Measurements from ENCODE around the gene ADAMTS9. TPM values are rescaled to one million over a fixed set of nuclear protein-coding genes. Genes with fewer than 3 reads are reported as not detected.
A peak's percentile ranks its signal among the peaks of the same experiment; 100 is the strongest.
"Not testable (repeated sequence)": the region's sequence is repeated elsewhere in the genome, so short reads cannot be mapped to it uniquely, and the experiment has no call there.

The ADAMTS9 gene
- total and polyA plus RNA-seq, 2 experiments from 2014 or later = 60.5 to 168 TPM

DNA sequence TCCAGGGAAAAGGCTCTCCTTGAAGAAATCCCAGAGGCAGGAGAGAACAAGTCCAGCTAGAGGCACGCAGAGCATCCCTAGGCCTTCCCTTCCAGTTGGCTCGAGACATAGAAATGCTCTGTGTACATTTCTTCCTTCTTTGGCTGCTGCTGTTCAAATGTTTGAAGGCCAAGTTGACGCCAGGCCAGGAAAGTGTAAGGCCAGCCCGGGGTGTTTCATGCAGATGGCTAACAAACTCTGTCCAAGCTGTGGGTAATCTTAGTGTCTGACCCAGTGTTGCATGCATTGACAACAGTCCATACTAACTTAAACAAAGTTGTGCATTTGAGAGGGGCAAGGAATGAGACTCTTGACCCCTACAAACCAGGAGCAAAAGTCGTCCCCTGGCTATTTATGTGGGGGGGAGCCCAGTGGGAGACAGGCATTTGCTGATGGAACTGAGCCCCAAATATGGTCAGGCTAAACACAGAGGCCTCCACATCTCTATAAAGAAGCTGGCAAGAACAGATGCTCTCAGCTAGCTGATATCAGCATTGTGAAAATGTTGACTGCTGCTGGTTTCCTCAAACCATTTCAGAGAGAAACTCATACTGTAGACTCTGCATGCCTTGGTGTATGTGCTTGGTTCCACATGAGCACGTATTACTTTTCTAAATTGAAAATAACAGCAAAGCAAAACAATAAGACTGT lies 139.5 kb downstream of the ADAMTS9 start:
- Histone ChIP-seq H3K4me3 (no peak overlapping the region), H3K9me3 (ENCODE audit: low read depth) (no peaks in the 10 kb centered on the region), H3K27me3 (no peaks in the 10 kb centered on the region), H3K36me3 (peaks cover 20% of the 10 kb centered on the region), H3K4me1 (ENCODE audit: low read depth) (no peaks in the 10 kb centered on the region), H3K27ac (peak overlapping the region; percentile 62)
- DNase-seq (ENCODE audit: low read depth in 1 of 2, low spot score in 1 of 2) = peak in 1 of 2 donors; percentile 85
- TF ChIP-seq, protein P1, sequence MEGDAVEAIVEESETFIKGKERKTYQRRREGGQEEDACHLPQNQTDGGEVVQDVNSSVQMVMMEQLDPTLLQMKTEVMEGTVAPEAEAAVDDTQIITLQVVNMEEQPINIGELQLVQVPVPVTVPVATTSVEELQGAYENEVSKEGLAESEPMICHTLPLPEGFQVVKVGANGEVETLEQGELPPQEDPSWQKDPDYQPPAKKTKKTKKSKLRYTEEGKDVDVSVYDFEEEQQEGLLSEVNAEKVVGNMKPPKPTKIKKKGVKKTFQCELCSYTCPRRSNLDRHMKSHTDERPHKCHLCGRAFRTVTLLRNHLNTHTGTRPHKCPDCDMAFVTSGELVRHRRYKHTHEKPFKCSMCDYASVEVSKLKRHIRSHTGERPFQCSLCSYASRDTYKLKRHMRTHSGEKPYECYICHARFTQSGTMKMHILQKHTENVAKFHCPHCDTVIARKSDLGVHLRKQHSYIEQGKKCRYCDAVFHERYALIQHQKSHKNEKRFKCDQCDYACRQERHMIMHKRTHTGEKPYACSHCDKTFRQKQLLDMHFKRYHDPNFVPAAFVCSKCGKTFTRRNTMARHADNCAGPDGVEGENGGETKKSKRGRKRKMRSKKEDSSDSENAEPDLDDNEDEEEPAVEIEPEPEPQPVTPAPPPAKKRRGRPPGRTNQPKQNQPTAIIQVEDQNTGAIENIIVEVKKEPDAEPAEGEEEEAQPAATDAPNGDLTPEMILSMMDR (IDR thresholded peaks at IDR 0.05; ENCODE audit: low read depth, low read length) = no peak

DNA sequence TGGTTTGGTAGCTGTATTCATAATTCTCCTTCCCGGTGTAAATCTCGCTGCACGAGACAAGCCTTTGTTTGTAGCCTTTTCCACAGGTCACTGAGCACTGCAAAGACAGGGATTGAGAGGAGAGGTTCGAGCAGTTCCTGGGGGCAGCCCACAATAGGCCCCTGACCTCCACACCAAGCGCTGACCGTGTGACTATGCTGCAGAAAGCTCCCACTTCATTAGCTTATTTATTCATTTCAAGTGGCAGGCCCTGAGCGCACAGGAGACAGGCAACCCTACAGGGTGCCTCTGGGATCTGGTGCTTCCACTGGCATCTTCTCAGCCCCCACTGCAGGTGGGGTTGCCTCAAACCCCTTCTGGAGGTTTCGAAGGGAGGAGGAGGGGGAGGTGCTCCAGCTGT lies 140.9 kb downstream of the ADAMTS9 start:
- H3K27me3 ChIP-seq = no peaks in the 10 kb centered on the region
- no peak overlapping the region for H3K4me3 ChIP-seq
- no peaks in the 10 kb centered on the region for H3K9me3 ChIP-seq (ENCODE audit: low read depth)
- no peaks in the 10 kb centered on the region for H3K4me1 ChIP-seq (ENCODE audit: low read depth)
- peaks cover 20% of the 10 kb centered on the region for H3K36me3 ChIP-seq
- H3K27ac ChIP-seq = no peak overlapping the region
- DNase-seq (ENCODE audit: low read depth in 1 of 2, low spot score in 1 of 2) = no peak
- TF ChIP-seq, protein P1 (IDR thresholded peaks at IDR 0.05; ENCODE audit: low read depth, low read length) = no peak

DNA sequence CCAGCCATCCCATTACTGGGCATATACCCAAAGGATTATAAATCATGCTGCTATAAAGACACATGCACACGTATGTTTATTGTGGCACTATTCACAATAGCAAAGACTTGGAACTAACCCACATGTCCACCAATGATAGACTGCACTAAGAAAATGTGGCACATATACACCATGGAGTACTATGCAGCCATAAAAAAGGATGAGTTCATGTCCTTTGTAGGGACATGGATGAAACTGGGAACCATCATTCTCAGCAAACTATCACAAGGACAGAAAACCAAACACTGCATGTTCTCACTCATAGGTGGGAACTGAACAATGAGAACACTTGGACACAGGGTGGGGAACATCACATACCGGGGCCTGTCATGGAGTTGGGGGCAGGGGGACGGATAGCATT lies 142.6 kb downstream of the ADAMTS9 start:
- not testable (repeated sequence) for H3K27me3 ChIP-seq; H3K9me3 ChIP-seq (ENCODE audit: low read depth); H3K27ac ChIP-seq; H3K4me3 ChIP-seq; H3K4me1 ChIP-seq (ENCODE audit: low read depth); DNase-seq (ENCODE audit: low read depth in 1 of 2, low spot score in 1 of 2)
- peaks cover 25% of the 10 kb centered on the region for H3K36me3 ChIP-seq

DNA sequence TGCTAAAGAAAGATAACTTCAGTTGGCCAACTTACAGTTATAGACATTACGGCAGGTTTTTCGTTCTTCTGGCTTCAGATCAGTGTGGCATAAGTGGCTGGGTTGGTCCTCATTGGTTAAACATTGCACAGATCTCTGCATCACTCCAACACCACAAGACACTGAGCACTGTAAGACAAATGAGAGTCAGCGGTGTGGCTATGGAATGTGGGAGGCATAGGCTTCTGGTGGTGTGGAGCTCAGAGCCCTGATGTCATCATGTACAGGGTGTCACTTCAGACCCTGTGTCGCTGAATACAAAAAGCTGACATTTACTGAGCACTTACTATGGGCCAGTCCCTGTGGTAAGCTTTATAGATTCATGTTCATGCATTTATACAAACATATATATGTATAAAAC lies 146.0 kb downstream of the ADAMTS9 start:
- Histone ChIP-seq H3K4me3 (no peak overlapping the region), H3K36me3 (peaks cover 40% of the 10 kb centered on the region), H3K4me1 (ENCODE audit: low read depth) (no peaks in the 10 kb centered on the region), H3K27me3 (no peaks in the 10 kb centered on the region), H3K27ac (no peak overlapping the region), H3K9me3 (ENCODE audit: low read depth) (no peaks in the 10 kb centered on the region)
- TF ChIP-seq, protein P1 (IDR thresholded peaks at IDR 0.05; ENCODE audit: low read depth, low read length) = no peak
- DNase-seq (ENCODE audit: low read depth in 1 of 2, low spot score in 1 of 2) = no peak

DNA sequence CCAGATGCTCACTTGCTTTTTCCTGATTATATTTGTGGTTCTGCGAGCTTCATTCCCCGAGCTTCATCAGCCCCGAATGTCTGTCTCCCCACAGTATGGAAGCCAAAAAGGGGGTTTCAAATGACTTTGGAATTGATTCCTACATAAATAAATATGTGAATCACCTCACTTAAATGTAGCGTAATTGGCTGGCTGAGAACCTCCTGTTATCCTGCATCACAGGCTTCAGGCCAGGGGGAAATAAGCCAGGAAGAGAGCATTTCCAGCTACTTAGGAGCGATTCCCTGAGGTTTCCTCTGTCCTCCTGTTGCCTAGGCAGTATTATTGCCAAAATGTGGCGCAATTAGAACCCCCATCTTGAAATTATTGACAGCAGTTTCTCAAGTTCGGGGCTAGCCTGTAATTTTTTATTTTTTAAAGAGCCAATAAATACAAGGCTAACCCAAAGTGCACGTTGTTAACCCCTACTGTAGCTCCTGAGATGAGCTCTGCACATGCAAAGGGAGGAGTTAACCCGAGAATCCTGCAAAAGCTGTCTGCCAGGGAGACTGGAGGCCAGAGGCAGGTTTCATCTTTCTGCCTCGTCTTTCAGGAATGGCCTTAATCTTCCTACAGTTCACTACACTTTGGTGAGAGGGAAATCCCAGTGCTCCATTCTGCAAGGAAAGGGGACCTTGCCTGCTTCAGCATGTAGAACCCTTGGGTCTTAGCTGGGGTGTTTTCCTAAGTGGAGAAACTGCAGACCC lies 148.2 kb downstream of the ADAMTS9 start:
- TF ChIP-seq, protein P1 (IDR thresholded peaks at IDR 0.05; ENCODE audit: low read depth, low read length) = no peak
- peaks cover 41% of the 10 kb centered on the region for H3K36me3 ChIP-seq
- H3K9me3 ChIP-seq (ENCODE audit: low read depth) = no peaks in the 10 kb centered on the region
- H3K4me1 ChIP-seq (ENCODE audit: low read depth) = no peaks in the 10 kb centered on the region
- H3K27me3 ChIP-seq = no peaks in the 10 kb centered on the region
- H3K4me3 ChIP-seq = no peak overlapping the region
- no peak overlapping the region for H3K27ac ChIP-seq
- peak in 1 of 2 donors; percentile 74 for DNase-seq (ENCODE audit: low read depth in 1 of 2, low spot score in 1 of 2)

DNA sequence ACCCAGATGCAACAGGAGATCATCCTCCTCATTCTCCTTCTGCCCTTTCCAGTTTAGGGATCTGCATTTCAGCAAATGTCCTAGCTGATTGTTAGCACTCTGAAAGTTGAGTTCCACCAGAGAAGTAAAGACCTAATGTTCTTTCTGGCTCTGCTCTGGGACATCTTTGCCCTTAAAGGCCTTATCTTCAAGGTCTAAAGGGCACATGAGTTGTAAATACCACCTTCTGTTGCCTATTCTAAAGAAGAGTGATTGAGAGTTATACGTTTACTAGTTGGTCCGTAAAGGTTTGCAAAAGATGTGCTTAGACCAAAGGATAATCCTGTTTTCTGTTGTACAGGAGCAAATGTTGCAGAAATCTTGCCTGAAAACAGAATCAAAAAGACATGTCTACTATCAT lies 151.6 kb downstream of the ADAMTS9 start:
- Histone ChIP-seq H3K4me1 (ENCODE audit: low read depth) (no peaks in the 10 kb centered on the region), H3K27ac (no peak overlapping the region), H3K4me3 (no peak overlapping the region), H3K36me3 (peaks cover 47% of the 10 kb centered on the region), H3K27me3 (no peaks in the 10 kb centered on the region), H3K9me3 (ENCODE audit: low read depth) (no peaks in the 10 kb centered on the region)
- DNase-seq (ENCODE audit: low read depth in 1 of 2, low spot score in 1 of 2) = no peak
- TF ChIP-seq, protein P1 (IDR thresholded peaks at IDR 0.05; ENCODE audit: low read depth, low read length) = no peak

Measured in cardiac muscle cell (in vitro differentiated cells and primary cell).